Breast epithelium (tissue), 3 donors: ENCODE data around the gene C1orf21.

ENCODE experiments used
- CTCF ChIP-seq, 3 donors: fragments of 450-650 bp; IDR thresholded peaks; one replicate each; pipeline ENCODE4 v1.5.1; 2016 to 2017; ENCODE audit warnings: antibody characterized with exemption in 3 of 3, mild to moderate bottlenecking in 3 of 3, moderate library complexity in 3 of 3
- POLR2A ChIP-seq: fragments of 450-650 bp; IDR thresholded peaks from one replicate; pipeline ENCODE4 v1.6.1; 2016; ENCODE audit warnings: antibody characterized with exemption, mild to moderate bottlenecking, moderate library complexity
- POLR2AphosphoS5 ChIP-seq, 3 donors: sonication (generic); formaldehyde crosslinking; IDR thresholded peaks; one replicate each; pipeline ENCODE4 v1.6.1; 2017; ENCODE audit warnings: antibody characterized with exemption in 3 of 3

GRCh38 chr1:184408580-184408979 lies 21.8 kb downstream of the C1orf21 start:
- no peak for TF ChIP-seq POLR2A
- no peak for TF ChIP-seq CTCF (IDR thresholded peaks at IDR 0.05)
- no peak for TF ChIP-seq POLR2AphosphoS5 (IDR thresholded peaks at IDR 0.05)
